Small intestine (tissue), 7 donors: ENCODE results near the gene DUS1L. TPM values are rescaled to one million over a fixed set of nuclear protein-coding genes. Genes with fewer than 3 reads are reported as not detected.

ENCODE experiments used
- DNase-seq, 2 donors: peaks; one replicate each; pipeline versions ENCODE4 v3.0.0 to v3.0.0-alpha.2; 2013
- FAIRE-seq: peaks from 2 replicates; lab custom pipeline; 2012; peaks lifted over from hg19 to GRCh38; lab: Jason Lieb, UNC
- H3K27ac ChIP-seq, 3 donors: one replicate each; pipeline ENCODE4 v1.5.1; 2013; ENCODE audit warnings: low read length in 2 of 3, mild to moderate bottlenecking in 2 of 3, control low read depth in 1 of 3, inconsistent platforms in 1 of 3, low read depth in 1 of 3, moderate library complexity in 1 of 3
- H3K27me3 ChIP-seq, 3 donors: one replicate each; pipeline ENCODE4 v1.6.1; 2013; ENCODE audit warnings: low read length in 3 of 3, inconsistent platforms in 1 of 3; ENCODE audit not compliant: control insufficient read depth in 3 of 3, insufficient read depth in 3 of 3
- H3K36me3 ChIP-seq, 3 donors: one replicate each; pipeline ENCODE4 v1.6.1; 2013; ENCODE audit warnings: low read length in 3 of 3, inconsistent platforms in 1 of 3, low read depth in 1 of 3, mild to moderate bottlenecking in 1 of 3, moderate library complexity in 1 of 3; ENCODE audit not compliant: control insufficient read depth in 3 of 3, insufficient read depth in 2 of 3
- H3K4me1 ChIP-seq, 3 donors: one replicate each; pipeline ENCODE4 v1.6.1; 2013; ENCODE audit warnings: low read length in 2 of 3, inconsistent platforms in 1 of 3, low read depth in 1 of 3, mild to moderate bottlenecking in 1 of 3, moderate library complexity in 1 of 3; ENCODE audit not compliant: control insufficient read depth in 3 of 3, insufficient read depth in 2 of 3
- H3K4me3 ChIP-seq, 3 donors: one replicate each; pipeline ENCODE4 v1.5.1; 2013; ENCODE audit warnings: low read length in 3 of 3, control low read depth in 1 of 3, inconsistent platforms in 1 of 3, low read depth in 1 of 3, mild to moderate bottlenecking in 1 of 3, moderate library complexity in 1 of 3
- H3K9me3 ChIP-seq, 2 donors: one replicate each; pipeline ENCODE4 v1.6.1; 2013; ENCODE audit warnings: low read depth in 1 of 2, low read length in 1 of 2; ENCODE audit not compliant: control insufficient read depth in 2 of 2, insufficient read depth in 1 of 2
- WGBS, 3 donors: extraction: QIAGEN DNeasy Blood & Tissue Kit; methylation state at CpG; one replicate each; pipeline ENCODE4 v1.1.7; 2013; 5-methylcytosine and 5-hydroxymethylcytosine counted together
- polyA plus RNA-seq, 4 donors: library from polyadenylated mRNA; stranded (reverse) in 3 of 4; unstranded in 1 of 4; fragments of 200-250 nt in 3 of 4; fragments of 120-200 nt in 1 of 4; gene quantifications; one replicate each; pipeline versions ENCODE4 v1.2.1 to v1.2.3, GENCODE V29; 2013
- donor health status: healthy with polysubstance abuse.
- donor health status: control.
- donor health status: control.
- donor health status: Bipolar disorder and iron deficiency.
- donor health status: healthy.

DUS1L gene
- polyA plus RNA-seq, 4 donors, result 86.6 to 170 (median 127) TPM

DNA sequence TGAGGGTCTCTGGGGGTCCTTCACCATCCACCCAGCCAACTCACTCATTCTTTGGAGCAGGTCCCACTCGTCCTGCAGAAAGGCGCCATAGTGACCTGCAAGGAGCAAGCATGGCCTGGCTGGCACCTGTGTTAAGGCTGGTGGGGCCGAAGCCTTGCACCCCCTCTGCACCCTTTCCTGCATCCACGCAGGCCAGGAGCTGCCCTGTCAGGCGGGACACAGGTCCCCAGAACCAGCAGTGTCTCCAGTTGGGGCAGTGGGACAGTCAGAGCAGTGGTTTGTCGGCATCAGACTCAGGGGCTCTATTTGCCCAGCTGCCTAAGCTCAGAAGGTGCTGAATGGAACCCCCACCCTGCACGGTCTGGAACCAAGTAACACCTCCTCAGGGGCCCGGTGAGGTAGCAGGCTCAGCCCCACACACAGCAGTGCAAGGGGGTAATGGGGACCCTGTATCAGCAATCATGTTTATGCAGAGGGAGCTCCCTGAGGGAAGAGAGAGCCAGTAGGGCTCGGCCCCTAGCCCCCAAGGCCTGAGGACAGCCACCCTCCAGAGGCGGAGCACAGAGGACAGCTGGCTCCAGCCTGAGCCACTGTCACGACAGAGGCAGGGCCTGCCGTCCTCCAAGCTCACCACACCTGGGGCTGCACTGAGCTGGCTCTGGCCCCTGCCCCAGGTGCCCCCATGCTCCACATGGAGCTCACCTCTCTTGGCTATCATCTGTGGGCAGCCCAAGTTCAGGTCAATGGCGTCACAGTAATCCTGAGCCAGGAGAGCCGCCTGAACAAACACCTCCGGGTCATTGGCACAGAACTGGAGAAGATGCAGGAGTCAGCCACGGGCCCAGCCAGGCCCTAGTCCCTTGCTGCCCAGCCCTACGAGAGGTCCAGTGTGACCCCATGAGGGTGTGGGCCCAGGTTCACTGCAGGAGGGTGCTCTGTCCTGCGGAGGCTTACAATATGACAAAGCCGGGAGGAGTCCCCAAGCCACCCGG, 1.9 kb downstream of the DUS1L start:
- Histone ChIP-seq H3K4me3 (peak overlapping the region in 1 of 3 donors; percentile 95), H3K4me1 (peaks cover 5 to 9% (median 5%) of the 10 kb centered on the region in 3 donors), H3K9me3 (no peaks in the 10 kb centered on the region), H3K27me3 (no peaks in the 10 kb centered on the region), H3K27ac (no peak overlapping the region), H3K36me3 (peaks cover 2 to 56% (median 11%) of the 10 kb centered on the region in 3 donors)
- WGBS, 3 donors, result 67 to 81% (median 72%) methylated on average over 20 of the region's 20 CpGs
- DNase-seq, result no peak
- FAIRE-seq, result no peak

- DNase-seq (no peak), FAIRE-seq (no peak)
- Histone ChIP-seq H3K4me3 (no peak overlapping the region), H3K27ac (no peak overlapping the region), H3K36me3 (peaks cover 5 to 63% (median 11%) of the 10 kb centered on the region in 3 donors), H3K9me3 (no peaks in the 10 kb centered on the region), H3K27me3 (no peaks in the 10 kb centered on the region), H3K4me1 (peaks cover 5 to 9% (median 5%) of the 10 kb centered on the region in 3 donors)
- 90 to 96% (median 93%) methylated on average over 9 of the region's 9 CpGs for WGBS, 3 donors
Measured at GRCh38 chr17:82062984-82063368, 2.6 kb downstream of the DUS1L start.

- peaks cover 10 to 70% (median 11%) of the 10 kb centered on the region in 3 donors for H3K36me3 ChIP-seq
- no peaks in the 10 kb centered on the region for H3K9me3 ChIP-seq
- H3K4me1 ChIP-seq, result peaks cover 5 to 9% (median 5%) of the 10 kb centered on the region in 3 donors
- no peaks in the 10 kb centered on the region for H3K27me3 ChIP-seq
- no peak for DNase-seq
- no peak for FAIRE-seq
- H3K27ac ChIP-seq, result no peak overlapping the region
- 85 to 88% (median 87%) methylated on average over 24 of the region's 24 CpGs for WGBS, 3 donors
- no peak overlapping the region for H3K4me3 ChIP-seq
Measured at GRCh38 chr17:82062076-82062983, 3.3 kb downstream of the DUS1L start.

DNA sequence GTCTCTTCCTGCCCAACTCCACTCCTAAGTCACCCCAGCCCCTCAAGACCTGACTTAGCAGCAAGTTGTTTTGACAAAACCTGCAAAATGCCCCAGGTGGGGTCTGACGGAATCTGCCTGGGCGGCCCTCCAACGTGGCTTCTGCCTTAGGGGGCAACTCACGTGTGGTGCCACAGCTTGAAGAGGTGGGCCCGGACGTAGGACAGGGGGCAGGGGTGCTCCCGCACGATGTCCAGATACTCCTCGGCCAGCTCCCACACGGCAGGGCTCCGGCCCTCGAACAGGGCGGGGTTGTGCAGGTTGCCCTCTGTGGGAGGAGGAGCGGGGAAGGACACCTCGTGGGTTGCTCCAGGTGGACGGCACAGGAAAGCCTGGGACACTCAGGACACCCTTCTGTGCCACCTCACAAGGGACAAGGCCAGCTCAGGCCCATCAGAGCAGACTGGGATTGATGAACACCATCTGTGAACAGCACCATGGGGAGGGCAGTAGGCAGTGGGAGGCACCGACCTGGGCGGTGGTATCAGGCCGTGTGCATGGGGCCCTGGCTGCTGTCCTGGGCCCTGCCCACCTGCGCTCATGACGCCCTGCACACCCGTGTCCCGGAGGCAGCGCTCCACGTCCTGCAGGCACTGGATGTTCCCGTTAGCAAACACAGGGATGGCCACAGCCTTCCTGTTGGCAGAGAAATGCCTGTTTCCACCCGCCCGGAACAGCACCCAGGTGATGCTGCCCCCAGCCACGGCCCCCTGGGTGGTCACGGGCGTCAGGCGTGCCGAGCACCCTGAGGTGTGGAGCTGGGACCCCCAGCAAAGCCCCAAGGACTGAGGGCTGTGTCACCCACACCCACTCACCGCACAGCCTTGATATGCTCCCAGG, 4.3 kb downstream of the DUS1L start:
- H3K27ac ChIP-seq, result no peak overlapping the region
- H3K27me3 ChIP-seq, result no peaks in the 10 kb centered on the region
- 89 to 92% (median 90%) methylated on average over 33 to 34 of the region's 34 CpGs for WGBS, 3 donors
- H3K4me1 ChIP-seq, result peaks cover 3 to 9% (median 5%) of the 10 kb centered on the region in 3 donors
- no peaks in the 10 kb centered on the region for H3K9me3 ChIP-seq
- no peak for FAIRE-seq
- H3K4me3 ChIP-seq, result no peak overlapping the region
- no peak for DNase-seq
- H3K36me3 ChIP-seq, result peaks cover 12 to 80% (median 13%) of the 10 kb centered on the region in 3 donors

GRCh38 chr17:82060614-82061013, 5.0 kb downstream of the DUS1L start:
- WGBS, 3 donors, result 87 to 91% (median 87%) methylated on average over 14 of the region's 14 CpGs
- H3K27ac ChIP-seq, result no peak overlapping the region
- FAIRE-seq (no peak), DNase-seq (no peak)
- H3K4me1 ChIP-seq, result peaks cover 0 to 6% (median 4%) of the 10 kb centered on the region in 3 donors
- no peak overlapping the region for H3K4me3 ChIP-seq
- H3K27me3 ChIP-seq, result no peaks in the 10 kb centered on the region
- peaks cover 12 to 87% (median 13%) of the 10 kb centered on the region in 3 donors for H3K36me3 ChIP-seq
- H3K9me3 ChIP-seq, result no peaks in the 10 kb centered on the region

DNA sequence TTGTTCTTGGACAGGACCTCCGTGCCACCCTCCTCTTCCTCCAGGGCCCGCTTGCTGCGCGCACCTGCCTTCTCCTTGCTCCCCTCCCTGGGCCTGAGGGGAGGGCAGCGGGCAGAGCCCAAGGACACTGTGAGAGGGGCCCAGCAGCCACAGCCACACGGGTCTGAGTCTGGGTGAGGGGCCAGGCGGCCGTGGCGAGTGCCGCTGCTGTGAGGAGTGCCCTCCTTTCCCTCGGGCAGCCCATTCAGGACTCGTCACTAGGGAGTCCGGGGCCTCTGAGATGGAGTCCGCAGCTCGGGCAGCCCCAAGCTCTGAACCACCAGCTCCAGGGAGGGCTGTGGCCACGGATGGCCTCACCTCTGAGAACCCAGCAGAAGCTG, 5.6 kb downstream of the DUS1L start:
- FAIRE-seq, result no peak
- 81 to 85% (median 84%) methylated on average over 13 to 16 of the region's 16 CpGs for WGBS, 3 donors

GRCh38 chr17:82059272-82060000, 6.2 kb downstream of the DUS1L start:
- WGBS, 3 donors, result 79 to 86% (median 84%) methylated on average over 19 of the region's 19 CpGs
- Histone ChIP-seq H3K9me3 (no peaks in the 10 kb centered on the region), H3K27me3 (no peaks in the 10 kb centered on the region), H3K27ac (no peak overlapping the region), H3K36me3 (peaks cover 12 to 98% (median 17%) of the 10 kb centered on the region in 3 donors), H3K4me1 (peaks cover 0 to 4% (median 1%) of the 10 kb centered on the region in 3 donors), H3K4me3 (no peak overlapping the region)
- FAIRE-seq, result no peak
- DNase-seq, result no peak

More for the DNA sequence above, 5.6 kb downstream of the DUS1L start:
- no peaks in the 10 kb centered on the region for H3K27me3 ChIP-seq
- H3K4me1 ChIP-seq, result peaks cover 0 to 6% (median 4%) of the 10 kb centered on the region in 3 donors
- peaks cover 12 to 92% (median 13%) of the 10 kb centered on the region in 3 donors for H3K36me3 ChIP-seq
- H3K27ac ChIP-seq, result no peak overlapping the region
- DNase-seq, result no peak
- H3K4me3 ChIP-seq, result no peak overlapping the region
- no peaks in the 10 kb centered on the region for H3K9me3 ChIP-seq
